ENCODE data around the gene CPEB3. TPM values are rescaled to one million over a fixed set of nuclear protein-coding genes. Genes with fewer than 3 reads are reported as not detected.

The CPEB3 gene
- total and polyA plus RNA-seq, 4 donors: 2.1 to 8.4 (median 5.1) TPM

GRCh38 chr10:92064506-92064905, 226.4 kb downstream of the CPEB3 start:
- Histone ChIP-seq H3K9me3 (ENCODE audit: control insufficient read depth in 4 of 4, low read length in 3 of 4) (no peaks in the 10 kb centered on the region), H3K27ac (ENCODE audit: low read depth in 1 of 2, low read length in 2 of 2) (no peak overlapping the region), H3K36me3 (ENCODE audit: control insufficient read depth in 4 of 4, insufficient read depth in 3 of 4, low read depth in 1 of 4, low read length in 3 of 4) (peaks cover 3 to 9% (median 7%) of the 10 kb centered on the region in 4 donors), H3K27me3 (ENCODE audit: control insufficient read depth in 4 of 4, insufficient read depth in 4 of 4, low read length in 3 of 4) (no peaks in the 10 kb centered on the region), H3K4me1 (ENCODE audit: control insufficient read depth in 4 of 4, insufficient read depth in 4 of 4, low read length in 3 of 4) (peaks cover 0 to 1% (median 0%) of the 10 kb centered on the region in 4 donors), H3K4me3 (ENCODE audit: low read depth in 1 of 3, low read length in 3 of 3) (no peak overlapping the region), H3K9ac (ENCODE audit: low read depth in 1 of 2, low read length in 2 of 2) (no peak overlapping the region)
- WGBS: 98% methylated on average over 2 of the region's 2 CpGs
- DNase-seq (ENCODE audit: low spot score): no peak
- no peak for TF ChIP-seq FOXA1 (IDR thresholded peaks at IDR 0.05)
- TF ChIP-seq MAX (IDR thresholded peaks at IDR 0.05): no peak
- no peak for TF ChIP-seq EGR1 (IDR thresholded peaks at IDR 0.05; ENCODE audit: low read depth in 2 of 2)
- TF ChIP-seq HNF4G (IDR thresholded peaks at IDR 0.05): no peak
- no peak for TF ChIP-seq YY1 (IDR thresholded peaks at IDR 0.05)
- no peak for TF ChIP-seq HNF4A (conservative IDR thresholded peaks at IDR 0.05)
- TF ChIP-seq, protein P1, sequence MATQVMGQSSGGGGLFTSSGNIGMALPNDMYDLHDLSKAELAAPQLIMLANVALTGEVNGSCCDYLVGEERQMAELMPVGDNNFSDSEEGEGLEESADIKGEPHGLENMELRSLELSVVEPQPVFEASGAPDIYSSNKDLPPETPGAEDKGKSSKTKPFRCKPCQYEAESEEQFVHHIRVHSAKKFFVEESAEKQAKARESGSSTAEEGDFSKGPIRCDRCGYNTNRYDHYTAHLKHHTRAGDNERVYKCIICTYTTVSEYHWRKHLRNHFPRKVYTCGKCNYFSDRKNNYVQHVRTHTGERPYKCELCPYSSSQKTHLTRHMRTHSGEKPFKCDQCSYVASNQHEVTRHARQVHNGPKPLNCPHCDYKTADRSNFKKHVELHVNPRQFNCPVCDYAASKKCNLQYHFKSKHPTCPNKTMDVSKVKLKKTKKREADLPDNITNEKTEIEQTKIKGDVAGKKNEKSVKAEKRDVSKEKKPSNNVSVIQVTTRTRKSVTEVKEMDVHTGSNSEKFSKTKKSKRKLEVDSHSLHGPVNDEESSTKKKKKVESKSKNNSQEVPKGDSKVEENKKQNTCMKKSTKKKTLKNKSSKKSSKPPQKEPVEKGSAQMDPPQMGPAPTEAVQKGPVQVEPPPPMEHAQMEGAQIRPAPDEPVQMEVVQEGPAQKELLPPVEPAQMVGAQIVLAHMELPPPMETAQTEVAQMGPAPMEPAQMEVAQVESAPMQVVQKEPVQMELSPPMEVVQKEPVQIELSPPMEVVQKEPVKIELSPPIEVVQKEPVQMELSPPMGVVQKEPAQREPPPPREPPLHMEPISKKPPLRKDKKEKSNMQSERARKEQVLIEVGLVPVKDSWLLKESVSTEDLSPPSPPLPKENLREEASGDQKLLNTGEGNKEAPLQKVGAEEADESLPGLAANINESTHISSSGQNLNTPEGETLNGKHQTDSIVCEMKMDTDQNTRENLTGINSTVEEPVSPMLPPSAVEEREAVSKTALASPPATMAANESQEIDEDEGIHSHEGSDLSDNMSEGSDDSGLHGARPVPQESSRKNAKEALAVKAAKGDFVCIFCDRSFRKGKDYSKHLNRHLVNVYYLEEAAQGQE (IDR thresholded peaks at IDR 0.05): no peak

- no peak for DNase-seq (ENCODE audit: low spot score)
- TF ChIP-seq YY1 (IDR thresholded peaks at IDR 0.05) (no peak), FOXA2 (IDR thresholded peaks at IDR 0.05) (no peak)
- Histone ChIP-seq H3K36me3 (ENCODE audit: control insufficient read depth in 4 of 4, insufficient read depth in 3 of 4, low read depth in 1 of 4, low read length in 3 of 4) (peaks cover 3 to 7% (median 3%) of the 10 kb centered on the region in 4 donors), H3K4me3 (ENCODE audit: low read depth in 1 of 3, low read length in 3 of 3) (no peak overlapping the region), H3K27me3 (ENCODE audit: control insufficient read depth in 4 of 4, insufficient read depth in 4 of 4, low read length in 3 of 4) (no peaks in the 10 kb centered on the region), H3K27ac (ENCODE audit: low read depth in 1 of 2, low read length in 2 of 2) (no peak overlapping the region), H3K4me1 (ENCODE audit: control insufficient read depth in 4 of 4, insufficient read depth in 4 of 4, low read length in 3 of 4) (peaks cover 0 to 4% (median 2%) of the 10 kb centered on the region in 4 donors), H3K9me3 (ENCODE audit: control insufficient read depth in 4 of 4, low read length in 3 of 4) (no peaks in the 10 kb centered on the region), H3K9ac (ENCODE audit: low read depth in 1 of 2, low read length in 2 of 2) (no peak overlapping the region)
- WGBS: 93% methylated on average over 1 of the region's 1 CpG
Observed at GRCh38 chr10:92062273-92062672, 228.6 kb downstream of the CPEB3 start.

GRCh38 chr10:92054807-92055206, 236.1 kb downstream of the CPEB3 start:
- peaks cover 0 to 6% (median 2%) of the 10 kb centered on the region in 4 donors for H3K4me1 ChIP-seq (ENCODE audit: control insufficient read depth in 4 of 4, insufficient read depth in 4 of 4, low read length in 3 of 4)
- H3K9ac ChIP-seq (ENCODE audit: low read depth in 1 of 2, low read length in 2 of 2): no peak overlapping the region
- no peaks in the 10 kb centered on the region for H3K9me3 ChIP-seq (ENCODE audit: control insufficient read depth in 4 of 4, low read length in 3 of 4)
- H3K4me3 ChIP-seq (ENCODE audit: low read depth in 1 of 3, low read length in 3 of 3): no peak overlapping the region
- peaks cover 8 to 27% (median 14%) of the 10 kb centered on the region in 4 donors for H3K36me3 ChIP-seq (ENCODE audit: control insufficient read depth in 4 of 4, insufficient read depth in 3 of 4, low read depth in 1 of 4, low read length in 3 of 4)
- H3K27me3 ChIP-seq (ENCODE audit: control insufficient read depth in 4 of 4, insufficient read depth in 4 of 4, low read length in 3 of 4): no peaks in the 10 kb centered on the region
- no peak overlapping the region for H3K27ac ChIP-seq (ENCODE audit: low read depth in 1 of 2, low read length in 2 of 2)
- no peak for DNase-seq (ENCODE audit: low spot score)
- TF ChIP-seq RAD21 (IDR thresholded peaks at IDR 0.05): no peak
- TF ChIP-seq FOXA1 (IDR thresholded peaks at IDR 0.05): no peak
- no peak for TF ChIP-seq GABPA (IDR thresholded peaks at IDR 0.05 in 1 of 2, conservative IDR thresholded peaks at IDR 0.05 in 1 of 2)
- TF ChIP-seq HNF4A (conservative IDR thresholded peaks at IDR 0.05): no peak
- TF ChIP-seq HNF4G (IDR thresholded peaks at IDR 0.05): no peak
- TF ChIP-seq TAF1 (conservative IDR thresholded peaks at IDR 0.05): no peak
- TF ChIP-seq YY1 (IDR thresholded peaks at IDR 0.05): no peak
- TF ChIP-seq SP1 (IDR thresholded peaks at IDR 0.05): no peak
- no peak for TF ChIP-seq CTCF (IDR thresholded peaks at IDR 0.05; ENCODE audit: low read depth, low read length, missing input control)
- no peak for TF ChIP-seq NR2F2 (IDR thresholded peaks at IDR 0.05)
- TF ChIP-seq ATF3 (IDR thresholded peaks at IDR 0.05): no peak
- TF ChIP-seq, protein P2, sequence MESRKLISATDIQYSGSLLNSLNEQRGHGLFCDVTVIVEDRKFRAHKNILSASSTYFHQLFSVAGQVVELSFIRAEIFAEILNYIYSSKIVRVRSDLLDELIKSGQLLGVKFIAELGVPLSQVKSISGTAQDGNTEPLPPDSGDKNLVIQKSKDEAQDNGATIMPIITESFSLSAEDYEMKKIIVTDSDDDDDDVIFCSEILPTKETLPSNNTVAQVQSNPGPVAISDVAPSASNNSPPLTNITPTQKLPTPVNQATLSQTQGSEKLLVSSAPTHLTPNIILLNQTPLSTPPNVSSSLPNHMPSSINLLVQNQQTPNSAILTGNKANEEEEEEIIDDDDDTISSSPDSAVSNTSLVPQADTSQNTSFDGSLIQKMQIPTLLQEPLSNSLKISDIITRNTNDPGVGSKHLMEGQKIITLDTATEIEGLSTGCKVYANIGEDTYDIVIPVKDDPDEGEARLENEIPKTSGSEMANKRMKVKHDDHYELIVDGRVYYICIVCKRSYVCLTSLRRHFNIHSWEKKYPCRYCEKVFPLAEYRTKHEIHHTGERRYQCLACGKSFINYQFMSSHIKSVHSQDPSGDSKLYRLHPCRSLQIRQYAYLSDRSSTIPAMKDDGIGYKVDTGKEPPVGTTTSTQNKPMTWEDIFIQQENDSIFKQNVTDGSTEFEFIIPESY (IDR thresholded peaks at IDR 0.05): no peak
- no peak for TF ChIP-seq JUND (IDR thresholded peaks at IDR 0.05)
- no peak for TF ChIP-seq MAX (IDR thresholded peaks at IDR 0.05)
- TF ChIP-seq FOXA2 (IDR thresholded peaks at IDR 0.05): no peak

Data from liver (tissue), 9 donors.